Amniotic stem cell (primary cell): Measurements from ENCODE around the gene CDH16.
"Not testable (repeated sequence)": the region's sequence is repeated elsewhere in the genome, so short reads cannot be mapped to it uniquely, and the experiment has no call there.

Experiments
- DNase-seq: peaks from one replicate; lab custom pipeline; 2025; lab: John Stamatoyannopoulos, UW

The CDH16 gene, protein sequence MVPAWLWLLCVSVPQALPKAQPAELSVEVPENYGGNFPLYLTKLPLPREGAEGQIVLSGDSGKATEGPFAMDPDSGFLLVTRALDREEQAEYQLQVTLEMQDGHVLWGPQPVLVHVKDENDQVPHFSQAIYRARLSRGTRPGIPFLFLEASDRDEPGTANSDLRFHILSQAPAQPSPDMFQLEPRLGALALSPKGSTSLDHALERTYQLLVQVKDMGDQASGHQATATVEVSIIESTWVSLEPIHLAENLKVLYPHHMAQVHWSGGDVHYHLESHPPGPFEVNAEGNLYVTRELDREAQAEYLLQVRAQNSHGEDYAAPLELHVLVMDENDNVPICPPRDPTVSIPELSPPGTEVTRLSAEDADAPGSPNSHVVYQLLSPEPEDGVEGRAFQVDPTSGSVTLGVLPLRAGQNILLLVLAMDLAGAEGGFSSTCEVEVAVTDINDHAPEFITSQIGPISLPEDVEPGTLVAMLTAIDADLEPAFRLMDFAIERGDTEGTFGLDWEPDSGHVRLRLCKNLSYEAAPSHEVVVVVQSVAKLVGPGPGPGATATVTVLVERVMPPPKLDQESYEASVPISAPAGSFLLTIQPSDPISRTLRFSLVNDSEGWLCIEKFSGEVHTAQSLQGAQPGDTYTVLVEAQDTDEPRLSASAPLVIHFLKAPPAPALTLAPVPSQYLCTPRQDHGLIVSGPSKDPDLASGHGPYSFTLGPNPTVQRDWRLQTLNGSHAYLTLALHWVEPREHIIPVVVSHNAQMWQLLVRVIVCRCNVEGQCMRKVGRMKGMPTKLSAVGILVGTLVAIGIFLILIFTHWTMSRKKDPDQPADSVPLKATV

DNA sequence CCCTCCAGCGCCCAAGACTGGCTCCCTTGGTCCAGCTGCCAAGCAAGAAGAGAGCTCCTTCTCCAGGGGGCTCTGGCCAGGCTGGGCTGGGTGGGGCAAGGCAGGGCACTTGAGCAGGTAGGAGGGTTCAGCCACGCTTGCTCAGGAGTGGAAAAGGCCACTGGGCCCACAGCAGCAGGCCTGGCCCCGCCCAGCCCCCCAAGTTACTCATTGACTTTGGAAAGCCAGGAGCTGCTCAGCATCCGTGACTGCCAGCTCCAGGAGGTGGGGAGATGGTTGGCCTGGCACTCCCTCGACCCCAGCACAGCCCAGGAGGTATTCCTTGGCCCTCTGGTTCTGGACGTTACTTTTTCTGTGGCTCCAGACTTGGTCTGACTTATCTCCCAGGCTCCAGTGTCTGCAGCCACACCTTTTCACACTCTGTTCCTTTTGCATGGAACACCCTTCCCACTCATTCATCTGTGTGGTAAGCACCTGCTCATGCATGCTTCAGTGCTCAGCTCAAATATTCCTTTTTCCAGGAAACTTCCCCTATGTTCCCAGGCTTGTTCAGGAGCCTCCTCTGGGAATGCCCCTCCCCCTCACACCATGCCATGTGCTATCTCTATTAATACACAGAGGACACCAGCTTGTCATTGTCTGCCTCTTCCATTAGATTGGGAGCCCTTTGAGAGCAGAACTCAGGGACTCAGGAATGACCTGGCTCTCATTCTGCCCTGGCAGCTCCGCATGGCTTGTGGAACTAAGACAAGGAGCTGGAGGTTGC is at the start of gene CDH16:
Gene CDH16 (minus strand): TSS at position 83 of the 766 bp plus-strand sequence. CDS start 820 bp downstream, outside the sequence.
- DNase-seq, result no peak

DNA sequence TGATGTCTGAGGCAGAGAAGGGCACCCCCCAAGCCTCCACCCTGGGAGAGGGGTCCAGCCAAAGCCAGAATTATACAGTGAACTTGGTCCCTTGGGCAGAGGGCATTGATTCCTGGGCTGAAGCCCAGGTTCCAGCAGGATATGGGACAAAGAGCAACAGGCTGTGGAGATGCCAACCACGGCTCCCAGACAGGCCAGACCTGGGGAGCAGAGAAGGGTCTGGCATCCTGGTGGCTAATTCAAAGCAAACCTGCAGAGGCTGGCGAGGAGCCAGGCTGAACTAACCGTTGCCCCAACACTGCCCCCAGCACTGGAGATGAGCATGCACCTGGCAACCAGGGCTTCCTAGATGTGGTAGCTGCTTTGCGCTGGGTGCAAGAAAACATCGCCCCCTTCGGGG is 45.4 kb upstream of the CDH16 start:
- no peak for DNase-seq

GRCh38 chr16:66961914-66962313 is 43.2 kb upstream of the CDH16 start:
- no peak for DNase-seq

DNA sequence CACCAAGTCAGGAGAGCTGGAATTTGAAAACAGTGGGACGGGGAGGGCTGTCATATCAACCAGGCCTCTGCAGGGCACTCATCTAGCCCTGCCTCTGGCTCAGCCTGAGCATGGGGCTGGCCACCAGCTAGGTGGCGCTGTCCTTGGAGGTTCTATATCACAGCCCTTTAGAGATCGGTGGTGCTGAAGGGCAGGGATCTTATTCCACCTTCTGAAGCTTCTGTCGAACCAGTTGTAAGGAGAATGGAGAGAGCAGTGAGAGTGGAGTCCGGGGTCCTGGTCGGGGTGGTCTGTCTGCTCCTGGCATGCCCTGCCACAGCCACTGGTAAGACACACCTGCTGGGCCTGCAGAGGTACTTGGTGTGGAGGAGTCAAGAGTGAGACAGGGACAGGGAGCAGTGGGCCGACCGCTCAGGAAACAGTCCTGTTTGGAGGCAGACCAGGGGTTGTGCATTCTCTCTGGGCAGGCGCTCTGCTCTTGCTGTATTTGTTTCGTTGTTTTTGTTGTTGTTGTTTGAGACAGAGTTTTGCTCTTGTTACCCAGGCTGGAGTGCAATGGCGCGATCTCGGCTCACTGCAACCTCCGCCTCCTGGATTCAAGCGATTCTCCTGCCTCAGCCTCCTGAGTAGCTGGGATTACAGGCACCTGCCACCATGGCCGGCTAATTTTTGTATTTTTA is 42.5 kb upstream of the CDH16 start, which contains the start of gene CES3:
Gene CES3 (plus strand): TSS at position 202 of the 680 bp plus-strand sequence. CDS start 42 bp downstream, at position 244.
- DNase-seq, result no peak

GRCh38 chr16:66960270-66960669 is 41.6 kb upstream of the CDH16 start:
- DNase-seq, result no peak

- DNase-seq, result no peak
Measured at GRCh38 chr16:66959704-66960161, 41.0 kb upstream of the CDH16 start.

DNA sequence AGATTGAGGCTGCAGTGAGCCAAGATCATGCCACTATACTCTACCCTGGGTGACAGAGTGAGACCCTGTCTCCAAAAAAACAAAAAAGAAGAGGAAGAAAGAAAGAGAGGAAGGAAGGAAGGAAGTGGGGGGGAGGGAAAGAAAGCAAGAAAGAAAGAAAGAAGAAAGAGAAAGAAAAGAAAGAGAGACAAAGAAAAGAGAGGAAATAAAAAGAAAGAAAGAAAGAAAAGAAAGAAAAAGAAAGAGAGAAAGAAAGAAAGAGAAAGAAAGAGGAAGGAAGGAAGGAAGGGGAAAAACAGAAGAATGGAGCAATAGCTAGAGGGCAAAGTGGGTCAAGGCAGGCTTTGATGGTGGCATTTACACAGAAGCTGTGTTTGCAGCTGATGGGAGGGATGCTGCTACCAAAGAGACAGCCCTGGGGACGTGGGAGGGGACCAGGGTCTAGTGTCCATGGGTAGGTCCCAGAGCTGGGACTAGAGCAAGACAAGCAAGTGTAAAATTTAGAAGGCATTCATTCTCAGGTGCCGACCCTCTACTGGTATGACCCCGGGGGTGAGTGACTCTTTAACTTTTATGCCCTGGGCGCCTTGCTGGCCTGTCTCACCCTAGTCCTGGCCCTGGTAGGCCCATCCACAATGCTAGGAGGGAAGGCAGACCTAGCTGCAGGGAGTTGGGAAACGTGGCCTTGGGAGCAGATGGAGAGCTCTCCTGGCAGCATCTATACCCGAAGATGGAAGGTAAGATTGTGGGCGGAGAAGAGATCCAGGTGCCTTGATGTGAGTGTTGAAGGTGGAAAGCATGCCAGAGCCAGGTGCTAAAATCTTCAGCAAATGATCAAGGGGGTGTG is 40.4 kb upstream of the CDH16 start:
- DNase-seq, result no peak

DNA sequence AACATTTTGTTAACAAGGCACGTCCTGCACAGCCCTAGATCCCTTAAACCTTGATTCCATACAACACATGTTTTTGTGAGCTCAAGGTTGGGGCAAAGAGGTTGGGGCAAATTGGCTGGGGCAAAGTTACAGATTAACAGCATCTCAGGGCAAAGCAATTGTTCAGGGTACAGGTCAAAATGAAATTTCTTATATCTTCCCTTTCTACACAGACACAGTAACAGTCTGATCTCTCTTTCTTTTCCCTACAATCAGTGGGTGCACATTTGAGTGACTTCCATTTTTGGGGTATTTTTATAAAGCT is 37.4 kb upstream of the CDH16 start:
- DNase-seq, result not testable (repeated sequence)

DNA sequence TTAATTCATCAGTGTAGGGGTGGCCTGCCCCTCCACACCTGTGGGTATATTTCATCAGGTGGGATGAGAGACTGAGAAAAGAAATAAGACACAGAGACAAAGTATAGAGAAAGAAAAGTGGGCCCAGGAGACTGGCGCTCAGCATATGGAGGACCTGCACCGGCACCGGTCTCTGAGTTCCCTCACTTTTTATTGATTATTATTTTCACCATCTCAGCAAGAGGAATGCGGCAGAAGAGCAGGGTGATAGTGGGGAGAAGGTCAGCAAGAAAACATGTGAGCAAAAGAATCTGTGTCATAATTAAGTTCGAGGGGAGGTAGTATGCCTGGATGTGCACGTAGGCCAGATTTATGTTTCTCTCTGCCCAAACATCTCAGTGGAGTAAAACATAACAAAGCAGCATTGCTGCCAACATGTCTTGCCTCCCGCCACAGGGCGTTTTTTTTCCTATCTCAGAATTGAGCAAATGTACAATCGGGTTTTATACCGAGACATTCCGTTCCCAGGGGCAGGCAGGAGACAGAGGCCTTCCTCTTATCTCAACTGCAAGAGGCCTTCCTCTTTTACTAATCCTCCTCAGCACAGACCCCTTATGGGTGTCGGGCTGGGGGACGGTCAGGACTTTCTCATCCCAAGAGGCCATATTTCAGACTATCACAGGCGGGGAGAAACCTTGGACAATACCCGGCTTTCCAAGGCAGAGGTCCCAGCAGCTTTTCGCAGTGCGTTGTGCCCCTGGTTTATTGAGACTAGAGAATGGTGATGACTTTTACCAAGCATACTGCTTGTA is 36.9 kb upstream of the CDH16 start:
- not testable (repeated sequence) for DNase-seq

DNA sequence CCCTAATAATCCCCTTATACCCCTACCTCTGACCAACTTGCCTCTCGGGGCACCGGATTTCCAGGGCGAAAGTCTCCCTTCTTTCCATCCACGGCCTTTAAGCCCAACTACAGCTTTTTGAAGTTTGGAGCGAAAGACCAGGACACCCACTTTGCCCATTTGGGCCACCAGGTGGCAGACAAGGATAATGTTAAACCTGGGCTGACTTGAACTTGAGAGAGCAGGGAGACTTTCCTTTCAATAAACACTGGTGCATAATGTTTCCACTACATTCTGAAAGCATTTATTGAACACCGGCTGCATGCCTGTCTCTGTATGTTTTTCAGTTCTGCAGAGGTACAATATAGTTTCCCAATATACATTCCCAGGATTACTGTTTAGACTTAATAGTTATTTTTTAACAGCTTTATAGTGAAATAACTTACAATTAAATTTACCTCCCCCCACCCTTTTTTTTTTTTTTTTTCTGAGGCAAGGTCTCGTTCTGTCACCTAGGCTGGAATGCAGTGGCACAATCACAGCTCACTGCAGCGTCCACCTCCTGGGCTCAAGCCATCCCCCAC is 35.5 kb upstream of the CDH16 start:
- peak; percentile 69 for DNase-seq

DNA sequence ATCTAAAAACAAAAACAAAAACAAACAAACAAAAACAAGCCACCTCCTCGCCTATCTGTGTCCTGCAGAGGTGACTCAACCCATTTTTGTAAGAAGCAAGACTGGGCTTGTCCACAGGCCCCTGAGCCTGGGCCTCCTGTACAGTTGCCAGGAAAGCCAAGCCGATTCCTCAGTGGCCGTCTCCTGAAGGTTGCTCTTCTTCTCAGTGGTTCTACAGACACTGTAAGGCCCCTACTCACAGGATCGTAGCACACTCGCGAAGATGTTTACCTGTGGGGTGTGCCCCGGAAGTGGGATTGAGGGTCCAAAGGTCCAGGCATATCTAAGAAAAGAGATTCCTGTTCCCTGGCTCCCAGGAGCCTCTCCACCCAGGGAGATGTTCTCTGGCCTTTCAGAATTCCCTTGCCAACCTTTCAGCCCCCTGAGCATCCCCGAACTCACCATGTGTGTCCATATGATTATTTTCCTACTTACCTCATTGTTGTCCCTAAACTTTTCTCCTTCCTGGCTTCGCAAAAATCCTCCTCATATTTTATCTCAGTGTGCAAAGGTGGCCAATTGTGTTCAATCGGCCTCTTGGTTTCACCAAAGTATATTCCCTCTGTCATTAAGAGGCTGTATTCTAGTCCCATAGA is 34.9 kb upstream of the CDH16 start:
- no peak for DNase-seq

- no peak for DNase-seq
Measured at GRCh38 chr16:66952430-66953110, 33.9 kb upstream of the CDH16 start.

GRCh38 chr16:66950971-66951790 is 32.5 kb upstream of the CDH16 start:
- no peak for DNase-seq

GRCh38 chr16:66950437-66950836 is 31.8 kb upstream of the CDH16 start:
- no peak for DNase-seq

DNA sequence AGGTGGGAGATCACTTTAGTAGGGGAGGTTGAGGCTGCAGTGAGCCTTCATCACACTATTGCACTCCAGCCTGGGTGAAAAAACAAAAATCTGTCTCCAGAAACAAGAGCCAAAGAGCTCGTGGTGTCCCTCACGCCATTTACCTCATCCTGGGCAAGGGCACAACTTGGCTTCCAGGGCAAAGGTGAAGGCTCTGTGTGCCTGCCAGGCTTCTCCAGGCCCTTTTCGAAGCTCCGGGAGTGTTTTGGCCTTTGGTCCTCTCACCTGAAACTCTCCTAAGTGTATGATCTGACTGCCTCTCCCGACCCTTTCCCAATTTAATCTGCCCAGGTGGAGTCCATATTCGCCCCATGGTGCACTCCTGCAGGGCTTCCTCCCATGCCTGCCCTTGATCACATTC is 30.8 kb upstream of the CDH16 start:
- DNase-seq, result no peak

DNA sequence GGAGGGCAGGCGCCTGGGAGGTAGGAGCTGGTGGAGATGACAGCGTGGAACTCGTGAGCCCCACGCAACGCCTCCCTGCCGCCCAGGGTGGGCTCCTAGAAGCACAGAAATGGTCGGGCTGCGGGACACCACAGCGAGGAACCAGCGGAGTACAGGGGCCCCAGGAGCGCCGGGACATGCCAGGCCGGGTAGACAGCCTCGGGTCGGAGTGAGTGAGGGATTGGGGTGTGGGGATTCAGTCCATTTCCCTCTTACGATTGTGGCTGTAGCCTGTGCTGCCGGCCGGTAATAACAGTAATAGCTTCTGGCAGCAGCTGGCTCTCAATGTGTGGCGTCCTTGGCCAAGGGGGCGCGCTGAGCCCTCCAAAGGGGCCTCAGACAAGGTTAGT is 30.1 kb upstream of the CDH16 start:
- DNase-seq, result no peak

DNA sequence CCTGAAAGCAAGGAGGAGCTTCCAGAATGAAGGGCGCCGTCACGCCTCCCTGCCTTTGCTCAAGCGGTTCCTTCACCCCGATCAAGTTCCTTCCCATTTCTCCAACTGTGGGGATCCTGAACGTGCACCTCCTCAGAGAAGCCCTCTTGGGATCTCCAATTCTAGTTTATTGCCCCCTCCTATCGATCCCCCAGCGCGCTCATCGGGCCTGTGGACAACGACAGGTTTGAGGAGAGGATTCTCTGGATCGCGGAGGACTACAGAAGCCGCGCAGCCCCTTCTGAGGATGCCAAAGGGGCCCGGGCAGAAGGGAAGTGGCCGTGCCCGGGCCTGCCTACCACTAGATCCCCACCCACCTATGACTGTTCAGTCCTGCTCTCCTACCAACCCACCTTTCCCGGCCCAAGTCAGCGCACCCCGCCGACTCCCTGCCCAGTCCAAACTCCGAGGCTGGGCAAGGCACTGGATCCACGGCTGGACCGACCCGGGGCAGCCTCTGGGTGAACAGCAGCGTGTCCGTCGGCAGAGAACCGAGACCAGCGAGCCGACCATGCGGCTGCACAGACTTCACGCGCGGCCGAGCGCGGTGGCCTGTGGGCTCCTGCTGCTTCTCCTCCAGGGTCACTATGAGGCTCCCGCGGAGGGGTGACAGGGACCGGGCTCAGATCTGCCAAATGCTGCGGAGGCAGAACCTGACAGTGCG is 29.6 kb upstream of the CDH16 start:
- DNase-seq, result no peak
